Measurements from ENCODE around the gene BCL2L15. TPM values are rescaled to one million over a fixed set of nuclear protein-coding genes. Genes with fewer than 3 reads are reported as not detected.

BCL2L15 gene
- total RNA-seq, 1 donor from 2014 or later: 2.9 TPM

DNA sequence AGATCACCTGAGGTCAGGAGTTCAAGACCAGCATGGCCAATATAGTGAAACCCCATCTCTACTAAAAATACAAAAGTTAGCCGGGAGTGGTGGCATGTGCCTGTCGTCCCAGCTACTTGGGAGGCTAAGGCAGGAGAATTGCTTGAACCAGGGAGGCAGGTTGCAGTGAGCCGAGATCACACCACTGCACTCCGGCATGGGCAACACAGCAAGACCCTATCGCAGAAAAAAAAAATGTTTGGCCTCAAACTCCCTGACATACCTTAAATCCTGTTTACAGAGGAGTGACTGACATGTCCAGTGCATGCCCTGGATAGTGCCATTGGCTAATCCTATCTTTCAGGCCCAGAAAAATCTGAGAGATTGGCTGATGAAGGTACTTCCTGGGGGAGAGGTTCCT is 29.6 kb upstream of the BCL2L15 start:
- Histone ChIP-seq H3K27ac (no peak overlapping the region), H3K9me3 (no peaks in the 10 kb centered on the region)

DNA sequence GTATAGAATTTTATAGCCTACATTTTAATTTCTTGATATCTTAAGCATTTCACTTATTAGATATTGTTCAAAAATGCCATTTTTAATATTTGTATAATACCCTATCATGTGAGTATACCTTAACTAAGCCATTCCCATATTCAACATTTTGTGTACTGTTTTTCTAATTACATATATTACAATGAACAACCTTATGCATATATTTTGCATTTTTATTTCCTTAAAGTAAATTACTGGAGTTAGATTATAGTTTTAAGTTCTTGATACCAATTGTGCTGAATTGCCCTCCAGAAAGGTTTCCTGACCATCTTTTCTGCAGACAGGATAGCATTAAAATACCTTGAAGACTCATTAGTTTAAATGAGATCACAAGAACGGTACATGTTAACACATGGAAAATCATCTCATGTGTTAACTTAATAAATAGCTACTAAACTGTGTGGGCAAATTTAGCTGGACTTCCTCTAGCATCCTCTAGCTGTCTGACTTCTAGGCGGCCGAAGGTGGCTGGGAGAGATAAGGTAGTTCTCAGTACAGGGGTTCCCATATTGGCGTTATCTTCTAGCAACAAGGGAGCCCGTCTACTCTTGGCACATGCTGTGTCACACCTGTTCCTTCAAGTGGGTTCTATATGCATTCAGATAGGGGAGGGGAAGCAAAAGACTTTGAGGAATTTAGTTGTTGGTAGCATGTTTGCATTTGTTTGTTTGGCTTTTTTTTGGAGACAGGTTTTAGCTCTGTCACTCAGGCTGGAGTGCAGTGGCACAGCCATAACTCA is 26.7 kb upstream of the BCL2L15 start:
- H3K27ac ChIP-seq: no peak overlapping the region
- H3K9me3 ChIP-seq: no peaks in the 10 kb centered on the region
- peaks cover 4% of the 10 kb centered on the region for H3K4me1 ChIP-seq
- intact Hi-C loops (cut with DNase I): no loop called here
- TF ChIP-seq POLR2A (IDR thresholded peaks at IDR 0.05): no peak
- TF ChIP-seq POLR2AphosphoS5 (IDR thresholded peaks at IDR 0.05; ENCODE audit: insufficient read depth in 1 of 2, low read depth in 1 of 2): no peak
- TF ChIP-seq, protein P1, sequence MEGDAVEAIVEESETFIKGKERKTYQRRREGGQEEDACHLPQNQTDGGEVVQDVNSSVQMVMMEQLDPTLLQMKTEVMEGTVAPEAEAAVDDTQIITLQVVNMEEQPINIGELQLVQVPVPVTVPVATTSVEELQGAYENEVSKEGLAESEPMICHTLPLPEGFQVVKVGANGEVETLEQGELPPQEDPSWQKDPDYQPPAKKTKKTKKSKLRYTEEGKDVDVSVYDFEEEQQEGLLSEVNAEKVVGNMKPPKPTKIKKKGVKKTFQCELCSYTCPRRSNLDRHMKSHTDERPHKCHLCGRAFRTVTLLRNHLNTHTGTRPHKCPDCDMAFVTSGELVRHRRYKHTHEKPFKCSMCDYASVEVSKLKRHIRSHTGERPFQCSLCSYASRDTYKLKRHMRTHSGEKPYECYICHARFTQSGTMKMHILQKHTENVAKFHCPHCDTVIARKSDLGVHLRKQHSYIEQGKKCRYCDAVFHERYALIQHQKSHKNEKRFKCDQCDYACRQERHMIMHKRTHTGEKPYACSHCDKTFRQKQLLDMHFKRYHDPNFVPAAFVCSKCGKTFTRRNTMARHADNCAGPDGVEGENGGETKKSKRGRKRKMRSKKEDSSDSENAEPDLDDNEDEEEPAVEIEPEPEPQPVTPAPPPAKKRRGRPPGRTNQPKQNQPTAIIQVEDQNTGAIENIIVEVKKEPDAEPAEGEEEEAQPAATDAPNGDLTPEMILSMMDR (IDR thresholded peaks at IDR 0.05): no peak
- H3K36me3 ChIP-seq: peaks cover 0 to 15% of the 10 kb centered on the region in 2 donors
- no peak overlapping the region for H3K4me3 ChIP-seq
- no peak for DNase-seq (ENCODE audit: extremely low spot score in 2 of 2)
- no peaks in the 10 kb centered on the region for H3K27me3 ChIP-seq

More for the DNA sequence above, 29.6 kb upstream of the BCL2L15 start:
- no peak overlapping the region for H3K4me3 ChIP-seq
- intact Hi-C loops (cut with DNase I): no loop called here
- peaks cover 4% of the 10 kb centered on the region for H3K4me1 ChIP-seq
- DNase-seq (ENCODE audit: extremely low spot score in 2 of 2): no peak
- no peak for TF ChIP-seq POLR2A (IDR thresholded peaks at IDR 0.05)
- TF ChIP-seq, protein P1 (IDR thresholded peaks at IDR 0.05): no peak
- no peak for TF ChIP-seq POLR2AphosphoS5 (IDR thresholded peaks at IDR 0.05; ENCODE audit: insufficient read depth in 1 of 2, low read depth in 1 of 2)
- no peaks in the 10 kb centered on the region for H3K27me3 ChIP-seq
- H3K36me3 ChIP-seq: peaks cover 0 to 4% of the 10 kb centered on the region in 2 donors

DNA sequence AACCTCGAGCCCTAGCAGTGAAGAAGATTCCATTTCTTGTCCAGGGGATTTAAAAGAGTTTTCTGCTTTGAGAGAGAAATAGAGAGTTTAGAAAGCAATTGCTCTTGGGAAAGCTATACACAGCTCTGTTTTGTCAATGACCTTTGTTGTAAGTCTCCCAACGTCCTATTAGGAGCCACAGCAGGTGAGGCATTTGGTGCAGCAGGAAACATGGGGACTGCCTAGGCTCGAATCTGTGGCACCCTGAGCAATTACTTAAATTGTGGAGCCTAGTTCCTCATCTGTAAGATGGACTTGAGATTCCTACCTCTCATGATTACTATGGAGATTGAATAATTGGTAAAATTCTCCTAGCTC is 25.9 kb upstream of the BCL2L15 start:
- TF ChIP-seq POLR2AphosphoS5 (IDR thresholded peaks at IDR 0.05; ENCODE audit: insufficient read depth in 1 of 2, low read depth in 1 of 2) (no peak), POLR2A (IDR thresholded peaks at IDR 0.05) (no peak)
- TF ChIP-seq, protein P1 (IDR thresholded peaks at IDR 0.05): no peak
- no peak overlapping the region for H3K27ac ChIP-seq
- intact Hi-C loops (cut with DNase I): no loop called here
- H3K27me3 ChIP-seq: no peaks in the 10 kb centered on the region
- H3K4me3 ChIP-seq: no peak overlapping the region
- peaks cover 4% of the 10 kb centered on the region for H3K4me1 ChIP-seq
- H3K36me3 ChIP-seq: peaks cover 0 to 21% of the 10 kb centered on the region in 2 donors
- H3K9me3 ChIP-seq: no peaks in the 10 kb centered on the region
- DNase-seq (ENCODE audit: extremely low spot score in 2 of 2): no peak

DNA sequence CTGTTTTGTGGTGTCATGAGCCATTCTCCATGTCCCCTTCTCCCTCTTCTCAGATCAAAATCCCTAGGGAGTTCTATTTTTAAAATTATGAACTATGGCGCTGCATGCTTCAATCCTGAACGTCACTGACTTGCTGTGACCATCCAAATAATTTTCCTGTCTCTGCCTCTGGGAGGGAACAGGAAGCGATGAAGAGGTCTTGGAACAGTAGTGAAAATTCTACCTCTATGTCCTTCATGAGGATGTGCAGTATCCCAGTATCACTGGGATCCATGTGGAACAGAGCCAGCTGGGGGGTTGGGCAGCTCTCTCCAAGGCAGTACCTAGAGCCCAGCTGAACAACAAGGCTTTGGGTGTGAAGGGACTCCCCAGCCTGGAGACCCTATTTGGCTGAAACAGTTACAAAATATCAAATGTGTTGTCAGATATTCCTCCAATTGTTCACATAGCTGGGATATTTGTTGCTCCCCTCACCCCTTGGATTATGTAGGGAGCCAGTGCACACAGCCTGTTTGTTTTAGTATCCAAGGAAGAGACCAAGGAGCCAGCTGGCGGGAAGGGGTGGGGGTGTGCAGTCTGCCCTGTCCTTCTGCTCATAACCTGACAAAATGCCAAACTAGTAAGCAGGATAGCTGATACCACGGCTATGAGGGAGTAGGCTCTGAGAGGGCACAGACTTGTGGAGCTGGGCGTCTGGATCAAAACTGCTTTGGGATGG is 25.4 kb upstream of the BCL2L15 start:
- Histone ChIP-seq H3K4me1 (peaks cover 4% of the 10 kb centered on the region), H3K4me3 (no peak overlapping the region), H3K27me3 (no peaks in the 10 kb centered on the region), H3K9me3 (no peaks in the 10 kb centered on the region), H3K27ac (peak overlapping the region; percentile 49), H3K36me3 (peaks cover 0 to 27% of the 10 kb centered on the region in 2 donors)
- TF ChIP-seq, protein P1 (IDR thresholded peaks at IDR 0.05): no peak
- TF ChIP-seq POLR2A (IDR thresholded peaks at IDR 0.05): no peak
- no peak for TF ChIP-seq POLR2AphosphoS5 (IDR thresholded peaks at IDR 0.05; ENCODE audit: insufficient read depth in 1 of 2, low read depth in 1 of 2)
- no peak for DNase-seq (ENCODE audit: extremely low spot score in 2 of 2)
- intact Hi-C loops (cut with DNase I): no loop called here
